Body of pancreas (tissue), 4 donors: ENCODE measurements around the gene MYOZ3.

Experiments used
- POLR2A ChIP-seq, 3 donors: fragments of 450-650 bp; IDR thresholded peaks; one replicate each; pipeline ENCODE4 v1.6.1; 2016; ENCODE audit warnings: antibody characterized with exemption in 3 of 3, mild to moderate bottlenecking in 2 of 3
- TF ChIP-seq, protein P1 (sequence below), 7 experiments: fragments of 450-650 bp in 4 of 7; fragments of 200-600 bp in 3 of 7; sonication (generic) in 3 of 7; IDR thresholded peaks; one replicate each; pipeline ENCODE4 v1.5.1; 2016 to 2019; ENCODE audit warnings: antibody characterized with exemption in 7 of 7

DNA sequence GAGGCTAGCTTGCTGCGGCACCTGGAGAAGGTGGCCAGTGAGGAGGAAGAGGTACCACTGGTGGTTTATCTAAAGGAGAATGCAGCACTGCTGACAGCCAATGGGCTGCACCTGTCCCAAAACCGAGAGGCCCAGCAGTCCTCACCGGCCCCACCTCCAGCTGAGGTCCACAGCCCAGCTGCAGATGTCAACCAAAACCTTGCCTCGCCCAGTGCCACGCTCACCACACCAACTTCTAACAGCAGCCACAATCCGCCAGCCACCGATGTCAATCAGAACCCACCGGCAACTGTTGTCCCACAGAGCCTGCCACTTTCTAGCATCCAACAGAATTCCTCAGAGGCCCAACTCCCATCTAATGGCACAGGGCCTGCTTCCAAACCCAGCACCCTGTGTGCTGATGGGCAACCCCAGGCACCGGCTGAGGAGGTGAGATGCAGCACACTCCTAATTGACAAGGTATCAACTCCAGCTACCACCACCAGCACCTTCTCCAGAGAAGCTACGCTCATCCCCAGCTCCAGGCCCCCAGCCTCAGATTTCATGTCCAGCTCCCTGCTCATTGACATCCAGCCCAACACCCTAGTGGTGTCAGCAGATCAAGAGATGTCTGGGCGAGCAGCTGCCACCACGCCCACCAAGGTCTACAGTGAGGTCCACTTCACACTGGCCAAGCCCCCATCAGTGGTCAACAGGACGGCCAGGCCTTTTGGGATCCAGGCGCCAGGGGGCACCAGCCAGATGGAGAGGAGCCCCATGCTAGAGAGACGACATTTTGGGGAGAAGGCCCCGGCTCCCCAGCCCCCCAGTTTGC, 12.6 kb upstream of the MYOZ3 start:
- TF ChIP-seq, protein P1, sequence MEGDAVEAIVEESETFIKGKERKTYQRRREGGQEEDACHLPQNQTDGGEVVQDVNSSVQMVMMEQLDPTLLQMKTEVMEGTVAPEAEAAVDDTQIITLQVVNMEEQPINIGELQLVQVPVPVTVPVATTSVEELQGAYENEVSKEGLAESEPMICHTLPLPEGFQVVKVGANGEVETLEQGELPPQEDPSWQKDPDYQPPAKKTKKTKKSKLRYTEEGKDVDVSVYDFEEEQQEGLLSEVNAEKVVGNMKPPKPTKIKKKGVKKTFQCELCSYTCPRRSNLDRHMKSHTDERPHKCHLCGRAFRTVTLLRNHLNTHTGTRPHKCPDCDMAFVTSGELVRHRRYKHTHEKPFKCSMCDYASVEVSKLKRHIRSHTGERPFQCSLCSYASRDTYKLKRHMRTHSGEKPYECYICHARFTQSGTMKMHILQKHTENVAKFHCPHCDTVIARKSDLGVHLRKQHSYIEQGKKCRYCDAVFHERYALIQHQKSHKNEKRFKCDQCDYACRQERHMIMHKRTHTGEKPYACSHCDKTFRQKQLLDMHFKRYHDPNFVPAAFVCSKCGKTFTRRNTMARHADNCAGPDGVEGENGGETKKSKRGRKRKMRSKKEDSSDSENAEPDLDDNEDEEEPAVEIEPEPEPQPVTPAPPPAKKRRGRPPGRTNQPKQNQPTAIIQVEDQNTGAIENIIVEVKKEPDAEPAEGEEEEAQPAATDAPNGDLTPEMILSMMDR (IDR thresholded peaks at IDR 0.05) = no peak
- no peak for TF ChIP-seq POLR2A (IDR thresholded peaks at IDR 0.05)
